ENCODE measurements around the gene MPDU1. TPM values are rescaled to one million over a fixed set of nuclear protein-coding genes. Genes with fewer than 3 reads are reported as not detected.
A peak's percentile ranks its signal among the peaks of the same experiment; 100 is the strongest.

Gene MPDU1
- total RNA-seq: 201 and 234 TPM in 2 replicates
- 109 and 113 TPM in 2 replicates for polyA plus RNA-seq

DNA sequence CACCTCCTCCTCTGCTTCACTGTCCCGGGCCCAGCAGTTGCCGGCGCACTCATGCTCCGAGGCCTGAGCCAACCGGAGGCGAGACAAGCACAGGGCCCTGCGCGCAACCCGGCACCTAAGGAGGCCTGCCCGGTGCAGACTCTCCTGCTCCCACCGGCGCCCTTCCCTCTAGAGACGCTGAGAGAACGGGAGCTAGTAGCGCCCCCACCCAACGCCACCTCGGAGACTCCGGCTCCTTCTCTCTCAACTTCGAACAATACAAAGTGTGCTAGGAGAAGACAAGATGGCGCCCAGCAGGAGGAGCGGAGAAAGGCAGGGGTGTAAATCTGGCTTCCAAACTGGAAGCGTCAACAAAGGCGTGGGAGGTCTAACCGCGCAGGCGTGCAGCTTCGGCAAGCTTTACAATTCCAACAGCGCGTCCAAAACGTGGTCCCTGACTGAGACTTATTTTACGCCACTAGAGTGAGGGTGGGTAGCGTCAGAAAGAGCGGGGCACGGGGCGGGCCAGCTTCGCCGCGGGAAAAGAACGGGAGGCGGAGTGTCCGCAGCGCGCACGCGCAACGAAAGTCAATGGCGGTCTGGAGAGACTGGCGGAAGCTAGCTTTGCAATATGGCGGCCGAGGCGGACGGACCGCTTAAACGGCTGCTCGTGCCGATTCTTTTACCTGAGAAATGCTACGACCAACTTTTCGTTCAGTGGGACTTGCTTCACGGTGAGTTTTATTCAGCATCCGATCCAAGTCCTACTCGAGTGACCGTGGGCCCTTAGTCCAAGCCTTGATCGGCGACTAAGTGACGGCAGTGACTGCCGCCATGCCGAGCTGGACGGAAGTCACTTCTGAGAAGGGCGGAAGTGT is at the start of gene MPDU1:
MPDU1 (plus strand) TSS at position 600 of the 857 bp plus-strand sequence; CDS start at position 611, 11 bp downstream.
- no peaks in the 10 kb centered on the region for H3K9me3 ChIP-seq (ENCODE audit: low read depth)
- H3K27ac ChIP-seq: peak within 1 kb of the TSS; percentile 96
- TF ChIP-seq EZH2 (IDR thresholded peaks at IDR 0.05; ENCODE audit: borderline replicate concordance) (no peak), EZH2phosphoT487 (IDR thresholded peaks at IDR 0.05; ENCODE audit: low read depth, severe bottlenecking, unreplicated experiment) (no peak)
- TF ChIP-seq, protein P1, sequence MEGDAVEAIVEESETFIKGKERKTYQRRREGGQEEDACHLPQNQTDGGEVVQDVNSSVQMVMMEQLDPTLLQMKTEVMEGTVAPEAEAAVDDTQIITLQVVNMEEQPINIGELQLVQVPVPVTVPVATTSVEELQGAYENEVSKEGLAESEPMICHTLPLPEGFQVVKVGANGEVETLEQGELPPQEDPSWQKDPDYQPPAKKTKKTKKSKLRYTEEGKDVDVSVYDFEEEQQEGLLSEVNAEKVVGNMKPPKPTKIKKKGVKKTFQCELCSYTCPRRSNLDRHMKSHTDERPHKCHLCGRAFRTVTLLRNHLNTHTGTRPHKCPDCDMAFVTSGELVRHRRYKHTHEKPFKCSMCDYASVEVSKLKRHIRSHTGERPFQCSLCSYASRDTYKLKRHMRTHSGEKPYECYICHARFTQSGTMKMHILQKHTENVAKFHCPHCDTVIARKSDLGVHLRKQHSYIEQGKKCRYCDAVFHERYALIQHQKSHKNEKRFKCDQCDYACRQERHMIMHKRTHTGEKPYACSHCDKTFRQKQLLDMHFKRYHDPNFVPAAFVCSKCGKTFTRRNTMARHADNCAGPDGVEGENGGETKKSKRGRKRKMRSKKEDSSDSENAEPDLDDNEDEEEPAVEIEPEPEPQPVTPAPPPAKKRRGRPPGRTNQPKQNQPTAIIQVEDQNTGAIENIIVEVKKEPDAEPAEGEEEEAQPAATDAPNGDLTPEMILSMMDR (IDR thresholded peaks at IDR 0.05; ENCODE audit: poor library complexity): no peak
- peak within 1 kb of the TSS; percentile 39 for H3K4me3 ChIP-seq
- peak within 1 kb of the TSS; percentile 90 for H3K4me2 ChIP-seq
- H2AFZ ChIP-seq: peak within 1 kb of the TSS; percentile 61
- H3K27me3 ChIP-seq: no peaks in the 10 kb centered on the region
- H3K9me2 ChIP-seq (replicated peaks; ENCODE audit: insufficient read depth): no peaks in the 10 kb centered on the region
- WGBS (ENCODE audit: low lambda C conversion rate, missing lambda C conversion rate): 20% methylated on average over 66 of the region's 69 CpGs
- H3K4me1 ChIP-seq (ENCODE audit: insufficient read depth): peaks cover 25% of the 10 kb centered on the region
- H3K36me3 ChIP-seq (replicated peaks; ENCODE audit: insufficient read depth, low read depth): no peaks in the 10 kb centered on the region
- peaks cover 50% of the 10 kb centered on the region for H3K79me2 ChIP-seq
- no peaks in the 10 kb centered on the region for H4K20me1 ChIP-seq (ENCODE audit: insufficient read depth, poor library complexity, severe bottlenecking)
- peak; percentile 98 for DNase-seq (ENCODE audit: low spot score)

GRCh38 chr17:7538050-7538449 is 45.6 kb upstream of the MPDU1 start:
- Histone ChIP-seq H3K79me2 (no peaks in the 10 kb centered on the region), H2AFZ (no peak overlapping the region), H3K27me3 (no peaks in the 10 kb centered on the region), H3K9me2 (replicated peaks; ENCODE audit: insufficient read depth) (no peaks in the 10 kb centered on the region), H3K4me2 (no peak overlapping the region), H4K20me1 (ENCODE audit: insufficient read depth, poor library complexity, severe bottlenecking) (no peaks in the 10 kb centered on the region), H3K4me3 (no peak overlapping the region), H3K4me1 (ENCODE audit: insufficient read depth) (no peaks in the 10 kb centered on the region), H3K36me3 (replicated peaks; ENCODE audit: insufficient read depth, low read depth) (no peaks in the 10 kb centered on the region), H3K27ac (no peak overlapping the region), H3K9me3 (ENCODE audit: low read depth) (no peaks in the 10 kb centered on the region)
- 80% methylated on average over 3 of the region's 3 CpGs for WGBS (ENCODE audit: low lambda C conversion rate, missing lambda C conversion rate)
- no peak for TF ChIP-seq EZH2 (IDR thresholded peaks at IDR 0.05; ENCODE audit: borderline replicate concordance)
- TF ChIP-seq, protein P1 (IDR thresholded peaks at IDR 0.05; ENCODE audit: poor library complexity): no peak
- no peak for TF ChIP-seq EZH2phosphoT487 (IDR thresholded peaks at IDR 0.05; ENCODE audit: low read depth, severe bottlenecking, unreplicated experiment)
- no peak for DNase-seq (ENCODE audit: low spot score)

DNA sequence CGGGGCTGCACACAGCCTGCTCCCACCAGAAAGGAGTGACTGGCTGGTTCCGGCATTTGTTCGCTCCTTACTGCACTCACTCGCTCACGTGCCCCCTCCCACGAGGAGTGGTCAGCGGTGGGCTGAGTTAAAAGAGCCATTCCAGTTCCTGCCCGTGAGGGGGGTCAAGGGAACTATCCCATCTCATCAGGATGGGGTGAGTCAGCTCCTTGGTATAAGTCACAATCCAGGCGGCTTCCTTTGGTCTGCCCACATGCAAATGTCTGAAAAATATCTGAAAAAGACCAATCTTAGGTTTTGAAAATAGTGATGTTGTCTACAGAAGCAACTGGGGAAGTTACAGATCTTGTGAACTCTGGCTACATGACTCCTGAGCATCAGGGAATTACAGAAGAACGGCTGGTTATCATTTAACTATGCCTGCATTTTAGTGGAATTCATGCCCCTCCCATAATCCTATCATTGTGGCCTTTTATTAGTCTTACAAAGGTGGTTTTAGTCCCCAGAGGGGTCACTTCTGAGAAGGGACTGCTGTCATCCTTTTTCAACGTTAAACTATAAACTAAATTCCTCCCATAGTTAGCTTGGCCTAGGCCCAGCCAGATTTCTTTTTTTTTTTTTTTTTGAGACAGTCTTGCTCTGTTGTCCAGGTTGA is 44.6 kb upstream of the MPDU1 start:
- H3K4me2 ChIP-seq: no peak overlapping the region
- no peak for DNase-seq (ENCODE audit: low spot score)
- H3K79me2 ChIP-seq: no peaks in the 10 kb centered on the region
- H3K9me3 ChIP-seq (ENCODE audit: low read depth): no peaks in the 10 kb centered on the region
- no peaks in the 10 kb centered on the region for H3K36me3 ChIP-seq (replicated peaks; ENCODE audit: insufficient read depth, low read depth)
- H3K9me2 ChIP-seq (replicated peaks; ENCODE audit: insufficient read depth): no peaks in the 10 kb centered on the region
- H3K4me1 ChIP-seq (ENCODE audit: insufficient read depth): no peaks in the 10 kb centered on the region
- H4K20me1 ChIP-seq (ENCODE audit: insufficient read depth, poor library complexity, severe bottlenecking): no peaks in the 10 kb centered on the region
- no peak for TF ChIP-seq EZH2 (IDR thresholded peaks at IDR 0.05; ENCODE audit: borderline replicate concordance)
- TF ChIP-seq, protein P1 (IDR thresholded peaks at IDR 0.05; ENCODE audit: poor library complexity): no peak
- TF ChIP-seq EZH2phosphoT487 (IDR thresholded peaks at IDR 0.05; ENCODE audit: low read depth, severe bottlenecking, unreplicated experiment): no peak
- WGBS (ENCODE audit: low lambda C conversion rate, missing lambda C conversion rate): 75% methylated on average over 11 of the region's 11 CpGs
- no peak overlapping the region for H3K27ac ChIP-seq
- no peaks in the 10 kb centered on the region for H3K27me3 ChIP-seq
- H3K4me3 ChIP-seq: no peak overlapping the region
- H2AFZ ChIP-seq: no peak overlapping the region

Measured in hepatocyte (in vitro differentiated cells).